H9 (cell line): ENCODE results near the gene FN1. TPM values are rescaled to one million over a fixed set of nuclear protein-coding genes. Genes with fewer than 3 reads are reported as not detected.

Source experiments
- DNase-seq: peaks from one replicate; pipeline ENCODE4 v3.0.0-alpha.2; 2017
- H2AFZ ChIP-seq: one replicate; pipeline ENCODE4 v1.6.1; 2013; ENCODE audit warnings: mild to moderate bottlenecking, low read length, control low read depth, moderate library complexity
- H2AK5ac ChIP-seq: 2 replicates; pipeline ENCODE4 v1.6.1; 2013; ENCODE audit warnings: low read length, control low read depth, mixed read lengths; ENCODE audit not compliant: insufficient read length
- H2BK120ac ChIP-seq: one replicate; pipeline ENCODE4 v1.6.1; 2013; ENCODE audit warnings: low read depth, mild to moderate bottlenecking, low read length, control low read depth, inconsistent platforms; ENCODE audit not compliant: poor library complexity, severe bottlenecking
- H2BK12ac ChIP-seq: 2 replicates; pipeline ENCODE4 v1.6.1; 2013; ENCODE audit warnings: low read length, control low read depth, mixed read lengths, low read depth; ENCODE audit not compliant: insufficient read length
- H2BK15ac ChIP-seq: 2 replicates; pipeline ENCODE4 v1.6.1; 2013; ENCODE audit warnings: low read depth, low read length, control low read depth
- H2BK20ac ChIP-seq: one replicate; pipeline ENCODE4 v1.6.1; 2013; ENCODE audit warnings: low read depth, mild to moderate bottlenecking, low read length, control low read depth, inconsistent platforms; ENCODE audit not compliant: poor library complexity, severe bottlenecking
- H2BK5ac ChIP-seq: 2 replicates; pipeline ENCODE4 v1.6.1; 2013; ENCODE audit warnings: low read length, control low read depth, mixed read lengths; ENCODE audit not compliant: insufficient read length
- H3K14ac ChIP-seq: 2 replicates; pipeline ENCODE4 v1.6.1; 2013; ENCODE audit warnings: low read length, control low read depth; ENCODE audit not compliant: insufficient read depth
- H3K18ac ChIP-seq: 2 replicates; pipeline ENCODE4 v1.6.1; 2013; ENCODE audit warnings: low read depth, mild to moderate bottlenecking, mixed read lengths, low read length, control low read depth; ENCODE audit not compliant: insufficient read length
- H3K23ac ChIP-seq: 2 replicates; pipeline ENCODE4 v1.6.1; 2013; ENCODE audit warnings: low read length, control low read depth, mixed read lengths, low read depth; ENCODE audit not compliant: insufficient read length
- H3K23me2 ChIP-seq: 2 replicates; pipeline ENCODE4 v1.6.1; 2013; ENCODE audit warnings: low read depth, mild to moderate bottlenecking, mixed read lengths, low read length, control low read depth; ENCODE audit not compliant: insufficient read length, poor library complexity, severe bottlenecking
- H3K27ac ChIP-seq: 2 replicates; pipeline ENCODE4 v1.5.1; 2013; ENCODE audit warnings: low read length, control low read depth, mixed read lengths, low read depth; ENCODE audit not compliant: insufficient read length
- H3K27me3 ChIP-seq: 2 replicates; pipeline ENCODE4 v1.6.1; 2013; ENCODE audit warnings: low read length, control low read depth, inconsistent platforms; ENCODE audit not compliant: insufficient read depth
- H3K4ac ChIP-seq: 2 replicates; pipeline ENCODE4 v1.6.1; 2013; ENCODE audit warnings: low read depth, mild to moderate bottlenecking, control low read depth, inconsistent platforms, low read length, moderate library complexity
- H3K4me1 ChIP-seq: 2 replicates; pipeline ENCODE4 v1.6.1; 2013; ENCODE audit warnings: low read length, control low read depth, inconsistent platforms; ENCODE audit not compliant: insufficient read depth
- H3K4me2 ChIP-seq: 2 replicates; pipeline ENCODE4 v1.6.1; 2013; ENCODE audit warnings: low read length, control low read depth, mixed read lengths; ENCODE audit not compliant: insufficient read length, insufficient read depth
- H3K56ac ChIP-seq: 2 replicates; pipeline ENCODE4 v1.6.1; 2013; ENCODE audit warnings: low read depth, mild to moderate bottlenecking, mixed read lengths, low read length, control low read depth; ENCODE audit not compliant: insufficient read length
- H3K79me1 ChIP-seq: 2 replicates; pipeline ENCODE4 v1.6.1; 2013; ENCODE audit warnings: low read depth, mild to moderate bottlenecking, moderate library complexity, low read length, control low read depth, inconsistent platforms; ENCODE audit not compliant: insufficient read depth, poor library complexity, severe bottlenecking
- H3K79me2 ChIP-seq: 2 replicates; pipeline ENCODE4 v1.6.1; 2013; ENCODE audit warnings: low read length, control low read depth, inconsistent platforms; ENCODE audit not compliant: insufficient read depth
- H3K9ac ChIP-seq: 2 replicates; pipeline ENCODE4 v1.6.1; 2013; ENCODE audit warnings: low read length, control low read depth, mixed read lengths; ENCODE audit not compliant: insufficient read length; ENCODE audit errors: extremely low read depth
- H3K9me3 ChIP-seq: one replicate; pipeline ENCODE4 v1.6.1; 2013; ENCODE audit warnings: low read depth, low read length, inconsistent platforms; ENCODE audit not compliant: control insufficient read depth
- H3T11ph ChIP-seq: one replicate; pipeline ENCODE4 v1.6.1; 2013; ENCODE audit warnings: mild to moderate bottlenecking, low read length, control low read depth, inconsistent platforms
- H4K20me1 ChIP-seq: one replicate; pipeline ENCODE4 v1.6.1; 2013; ENCODE audit not compliant: control insufficient read depth, insufficient read length, insufficient read depth
- H4K5ac ChIP-seq: 2 replicates; pipeline ENCODE4 v1.6.1; 2013; ENCODE audit warnings: low read depth, mild to moderate bottlenecking, mixed read lengths, low read length, control low read depth; ENCODE audit not compliant: insufficient read length
- H4K8ac ChIP-seq: replicated peaks from 2 replicates; pipeline ENCODE4 v1.6.1; 2013; ENCODE audit warnings: low read length, control low read depth, mixed read lengths, low read depth; ENCODE audit not compliant: insufficient read length
- H4K91ac ChIP-seq: 2 replicates; pipeline ENCODE4 v1.6.1; 2013; ENCODE audit warnings: low read depth, mild to moderate bottlenecking, moderate library complexity, mixed read lengths, low read length, control low read depth; ENCODE audit not compliant: insufficient read length
- H3K27ac Mint-ChIP-seq, 3 experiments: 2 replicates in 2 of 3; 3 replicates in 1 of 3; pipeline ENCODE4 v1.8.0; 2020 to 2021; ENCODE audit warnings: mixed read lengths in 3 of 3, mild to moderate bottlenecking in 1 of 3, moderate library complexity in 1 of 3
- H3K27me3 Mint-ChIP-seq: 2 replicates; pipeline ENCODE4 v1.8.0; 2021; ENCODE audit warnings: low read depth, mild to moderate bottlenecking, moderate library complexity, mixed read lengths
- H3K36me3 Mint-ChIP-seq, 3 experiments: 2 replicates in 2 of 3; 3 replicates in 1 of 3; pipeline ENCODE4 v1.8.0; 2020 to 2021; ENCODE audit warnings: low read depth in 3 of 3, mixed read lengths in 3 of 3; ENCODE audit not compliant: insufficient read depth in 1 of 3
- H3K4me1 Mint-ChIP-seq, 2 experiments: 2 replicates each; pipeline ENCODE4 v1.8.0; 2020; ENCODE audit warnings: mixed read lengths in 2 of 2
- H3K4me3 Mint-ChIP-seq, 2 experiments: 2 replicates in 1 of 2; 3 replicates in 1 of 2; pipeline ENCODE4 v1.8.0; 2020 to 2021; ENCODE audit warnings: mild to moderate bottlenecking in 2 of 2, mixed read lengths in 2 of 2, moderate library complexity in 1 of 2
- H3K9me3 Mint-ChIP-seq, 2 experiments: 2 replicates in 1 of 2; 3 replicates in 1 of 2; pipeline ENCODE4 v1.8.0; 2020; ENCODE audit warnings: mild to moderate bottlenecking in 2 of 2, mixed read lengths in 2 of 2, moderate library complexity in 1 of 2
- WGBS: extraction: QIAGEN DNeasy Blood & Tissue Kit; methylation state at CpG from one replicate; pipeline ENCODE4 v1.1.7; 2013; ENCODE audit warnings: missing lambda C conversion rate, low lambda C conversion rate, mixed read lengths; ENCODE audit not compliant: insufficient read length; ENCODE audit errors: extremely low coverage; 5-methylcytosine and 5-hydroxymethylcytosine counted together
- total RNA-seq: library from RNA; stranded (reverse); gene quantifications from 2 replicates; pipeline ENCODE4 v1.2.1, GENCODE V29; 2021
- TF ChIP-seq, protein P1 (sequence below): fragments of 200-600 bp; sonication (generic); conservative IDR thresholded peaks from 3 replicates; pipeline ENCODE4 v1.8.0; 2021; ENCODE audit warnings: antibody characterized with exemption, mild to moderate bottlenecking

Gene FN1
- total RNA-seq, 1 experiment from 2014 or later = 56.0 TPM

DNA sequence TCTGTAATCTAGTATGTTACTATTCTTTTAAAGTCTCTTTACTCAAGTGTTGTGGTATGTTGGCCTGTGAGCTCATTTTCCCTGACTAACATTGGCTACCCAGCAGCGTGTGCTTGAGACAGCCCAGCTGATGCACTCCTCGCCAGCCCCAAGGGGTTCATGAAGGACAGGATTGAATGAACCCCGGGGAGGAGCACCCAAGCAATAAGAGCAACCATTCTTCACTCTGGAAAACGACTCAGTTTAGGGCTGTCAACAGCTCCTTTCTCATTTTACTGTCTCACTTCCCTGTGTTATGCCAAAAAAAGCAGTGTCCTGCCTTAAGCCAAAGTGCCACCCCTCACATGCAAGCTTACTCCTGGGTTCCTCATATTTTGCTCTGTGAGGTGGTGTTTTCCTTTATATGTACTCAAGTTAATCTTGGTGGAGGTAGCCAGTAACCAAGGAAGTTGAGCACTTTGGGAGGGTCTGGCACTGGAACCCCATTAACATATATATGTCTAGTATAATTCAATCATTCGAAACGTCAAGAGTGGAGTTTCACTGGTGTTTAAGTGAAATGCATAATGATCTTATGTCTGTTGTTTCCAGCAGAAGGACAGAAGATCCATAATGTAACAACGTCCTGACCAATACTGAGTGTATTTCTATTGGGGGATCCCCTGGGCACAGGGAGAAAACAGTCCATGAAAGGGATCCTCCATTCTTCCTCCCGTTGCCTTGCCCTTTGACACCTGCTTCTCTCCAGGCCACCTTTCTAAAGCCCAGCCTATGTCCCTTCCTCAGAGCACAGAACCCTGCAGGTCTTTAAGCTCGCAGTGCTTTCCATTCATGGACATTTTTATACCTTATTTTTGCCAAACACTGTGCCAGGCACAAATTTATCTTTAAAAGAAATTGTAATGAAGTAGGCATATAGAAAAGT, 80.8 kb downstream of the FN1 start:
- Histone ChIP-seq H3K14ac (no peak overlapping the region), H2BK12ac (no peak overlapping the region), H3K9ac (no peak overlapping the region), H2BK20ac (no peak overlapping the region), H3K4me1 (no peaks in the 10 kb centered on the region), H3K18ac (no peak overlapping the region), H3K79me2 (no peaks in the 10 kb centered on the region), H3T11ph (no peak overlapping the region), H3K9me3 (no peaks in the 10 kb centered on the region), H3K27ac (no peak overlapping the region), H3K27me3 (no peaks in the 10 kb centered on the region), H4K8ac (no peak overlapping the region), H3K4me2 (no peak overlapping the region), H3K4ac (no peak overlapping the region), H3K56ac (no peak overlapping the region), H2BK5ac (no peak overlapping the region), H4K5ac (no peak overlapping the region), H2BK15ac (no peak overlapping the region), H2BK120ac (no peak overlapping the region), H2AFZ (no peak overlapping the region), H3K23me2 (no peaks in the 10 kb centered on the region), H2AK5ac (no peak overlapping the region), H4K91ac (no peak overlapping the region), H3K79me1 (no peaks in the 10 kb centered on the region), H4K20me1 (no peaks in the 10 kb centered on the region), H3K23ac (no peak overlapping the region)
- H3K4me3 Mint-ChIP-seq = no peak overlapping the region
- no peaks in the 10 kb centered on the region for H3K27me3 Mint-ChIP-seq
- WGBS = no CpG with 5 or more reads among the region's 9 CpGs
- no peaks in the 10 kb centered on the region for H3K9me3 Mint-ChIP-seq
- no peak for DNase-seq
- H3K27ac Mint-ChIP-seq = peak overlapping the region in 1 of 3 experiments; percentile 39; a peak in 1 of 7 replicates
- TF ChIP-seq, protein P1, sequence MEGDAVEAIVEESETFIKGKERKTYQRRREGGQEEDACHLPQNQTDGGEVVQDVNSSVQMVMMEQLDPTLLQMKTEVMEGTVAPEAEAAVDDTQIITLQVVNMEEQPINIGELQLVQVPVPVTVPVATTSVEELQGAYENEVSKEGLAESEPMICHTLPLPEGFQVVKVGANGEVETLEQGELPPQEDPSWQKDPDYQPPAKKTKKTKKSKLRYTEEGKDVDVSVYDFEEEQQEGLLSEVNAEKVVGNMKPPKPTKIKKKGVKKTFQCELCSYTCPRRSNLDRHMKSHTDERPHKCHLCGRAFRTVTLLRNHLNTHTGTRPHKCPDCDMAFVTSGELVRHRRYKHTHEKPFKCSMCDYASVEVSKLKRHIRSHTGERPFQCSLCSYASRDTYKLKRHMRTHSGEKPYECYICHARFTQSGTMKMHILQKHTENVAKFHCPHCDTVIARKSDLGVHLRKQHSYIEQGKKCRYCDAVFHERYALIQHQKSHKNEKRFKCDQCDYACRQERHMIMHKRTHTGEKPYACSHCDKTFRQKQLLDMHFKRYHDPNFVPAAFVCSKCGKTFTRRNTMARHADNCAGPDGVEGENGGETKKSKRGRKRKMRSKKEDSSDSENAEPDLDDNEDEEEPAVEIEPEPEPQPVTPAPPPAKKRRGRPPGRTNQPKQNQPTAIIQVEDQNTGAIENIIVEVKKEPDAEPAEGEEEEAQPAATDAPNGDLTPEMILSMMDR = no peak
- no peaks in the 10 kb centered on the region for H3K4me1 Mint-ChIP-seq
- H3K36me3 Mint-ChIP-seq = peaks cover 8 to 30% (median 12%) of the 10 kb centered on the region in 3 experiments
